Endodermal cell (in vitro differentiated cells): ENCODE results near the gene SNAPC1. TPM values are rescaled to one million over a fixed set of nuclear protein-coding genes. Genes with fewer than 3 reads are reported as not detected.

Experiments used
- DNase-seq: peaks from one replicate; pipeline ENCODE4 v3.0.0-alpha.2; 2017
- H3K27ac ChIP-seq: 2 replicates; pipeline ENCODE4 v1.5.1; 2013; ENCODE audit warnings: mild to moderate bottlenecking, low read depth, low read length, moderate library complexity
- H3K27me3 ChIP-seq: 2 replicates; pipeline ENCODE4 v1.6.1; 2013; ENCODE audit warnings: mild to moderate bottlenecking, low read length, moderate library complexity; ENCODE audit not compliant: insufficient read depth, control insufficient read depth, poor library complexity, severe bottlenecking
- H3K36me3 ChIP-seq: 2 replicates; pipeline ENCODE4 v1.7.0; 2013; ENCODE audit warnings: mild to moderate bottlenecking, low read length, moderate library complexity; ENCODE audit not compliant: control insufficient read depth, insufficient read depth
- H3K4me1 ChIP-seq: one replicate; pipeline ENCODE4 v1.7.0; 2013; ENCODE audit warnings: low read length; ENCODE audit not compliant: control insufficient read depth, insufficient read depth
- H3K4me3 ChIP-seq: 2 replicates; pipeline ENCODE4 v1.5.1; 2013; ENCODE audit warnings: mild to moderate bottlenecking, low read length, moderate library complexity
- H3K9ac ChIP-seq: 2 replicates; pipeline ENCODE4 v1.6.1; 2013; ENCODE audit warnings: mild to moderate bottlenecking, low read length, moderate library complexity; ENCODE audit not compliant: poor library complexity, severe bottlenecking; ENCODE audit errors: extremely low read depth
- H3K9me3 ChIP-seq: 2 replicates; pipeline ENCODE4 v1.6.1; 2013; ENCODE audit warnings: mild to moderate bottlenecking, low read length, moderate library complexity; ENCODE audit not compliant: control insufficient read depth
- H3K27ac Mint-ChIP-seq: 2 replicates; pipeline ENCODE4 v1.8.0; 2020; ENCODE audit warnings: mixed read lengths
- H3K27me3 Mint-ChIP-seq: 2 replicates; pipeline ENCODE4 v1.8.0; 2021; ENCODE audit warnings: mild to moderate bottlenecking, mixed read lengths; ENCODE audit not compliant: insufficient read depth
- H3K36me3 Mint-ChIP-seq: 2 replicates; pipeline ENCODE4 v1.8.0; 2020; ENCODE audit warnings: low read depth, mixed read lengths
- H3K4me1 Mint-ChIP-seq: 2 replicates; pipeline ENCODE4 v1.8.0; 2020; ENCODE audit warnings: mixed read lengths
- H3K4me3 Mint-ChIP-seq: 2 replicates; pipeline ENCODE4 v1.8.0; 2020; ENCODE audit warnings: mild to moderate bottlenecking, moderate library complexity, mixed read lengths
- H3K9me3 Mint-ChIP-seq: 2 replicates; pipeline ENCODE4 v1.8.0; 2020; ENCODE audit warnings: mild to moderate bottlenecking, mixed read lengths
- CTCF ChIP-seq: fragments of 200-600 bp; sonication (generic); conservative IDR thresholded peaks from 2 replicates; pipeline ENCODE4 v1.5.0; 2021; ENCODE audit warnings: antibody characterized with exemption, mild to moderate bottlenecking
- WGBS, 2 experiments: methylation state at CpG; one replicate each; pipeline versions ENCODE4 v1.1.5 to v1.1.7; 2013; ENCODE audit warnings: missing lambda C conversion rate in 2 of 2, mixed read lengths in 1 of 2; ENCODE audit not compliant: insufficient coverage in 1 of 2, insufficient read length in 1 of 2; 5-methylcytosine and 5-hydroxymethylcytosine counted together
- total RNA-seq, 2 donors: library from RNA; stranded (reverse); fragmentation: NEBNext Ultra II Directional in 1 of 2; extraction: Animal tissue kit (Norgen Biotek cat#: 25700) in 1 of 2; gene quantifications; 2 replicates in 1 of 2; 3 replicates in 1 of 2; pipeline ENCODE4 v1.2.1, GENCODE V29; 2021

The SNAPC1 gene
- total RNA-seq, 2 donors from 2014 or later = 8.6 to 21.6 TPM

GRCh38 chr14:61766151-61766550, 3.9 kb downstream of the SNAPC1 start:
- H3K4me3 ChIP-seq = peak overlapping the region; percentile 97

DNA sequence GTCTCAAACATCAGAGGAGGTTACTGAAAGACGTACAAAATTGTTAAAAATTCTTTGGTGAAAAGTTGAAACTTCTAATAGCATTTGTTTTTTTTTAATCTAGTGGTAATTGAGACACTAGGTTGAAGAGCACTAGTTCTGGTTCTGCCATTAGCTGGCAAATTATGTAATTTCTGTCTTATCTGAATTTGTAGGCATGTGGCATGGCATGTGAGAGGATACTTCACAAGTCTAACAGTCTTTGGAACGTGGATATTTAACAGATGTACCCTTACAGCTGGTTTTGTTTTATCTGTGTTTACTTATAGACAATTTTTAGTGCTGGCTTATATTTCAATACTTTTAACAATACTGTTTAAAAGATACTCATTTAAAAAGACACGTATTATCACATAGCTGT, 6.0 kb downstream of the SNAPC1 start:
- 91 to 93% methylated on average over 1 to 3 of the region's 3 CpGs for WGBS, 2 experiments
- H3K4me1 Mint-ChIP-seq = peaks cover 31% of the 10 kb centered on the region
- H3K27ac ChIP-seq = no peak overlapping the region
- no peak for DNase-seq
- H3K9me3 Mint-ChIP-seq = no peaks in the 10 kb centered on the region
- peaks cover 63% of the 10 kb centered on the region for H3K36me3 ChIP-seq
- peaks cover 48% of the 10 kb centered on the region for H3K36me3 Mint-ChIP-seq
- H3K27me3 ChIP-seq = no peaks in the 10 kb centered on the region
- TF ChIP-seq CTCF = no peak
- H3K27ac Mint-ChIP-seq = peak overlapping the region; percentile 44
- H3K27me3 Mint-ChIP-seq = no peaks in the 10 kb centered on the region
- peaks cover 11% of the 10 kb centered on the region for H3K4me1 ChIP-seq
- no peak overlapping the region for H3K4me3 Mint-ChIP-seq
- H3K4me3 ChIP-seq = no peak overlapping the region
- no peaks in the 10 kb centered on the region for H3K9me3 ChIP-seq
- no peak overlapping the region for H3K9ac ChIP-seq

More at GRCh38 chr14:61766151-61766550, 3.9 kb downstream of the SNAPC1 start:
- Histone ChIP-seq H3K36me3 (peaks cover 42% of the 10 kb centered on the region), H3K4me1 (peaks cover 11% of the 10 kb centered on the region), H3K9ac (no peak overlapping the region), H3K27me3 (no peaks in the 10 kb centered on the region), H3K27ac (no peak overlapping the region), H3K9me3 (no peaks in the 10 kb centered on the region)
- Mint-ChIP-seq H3K9me3 (no peaks in the 10 kb centered on the region), H3K36me3 (peaks cover 31% of the 10 kb centered on the region), H3K4me3 (peak overlapping the region; percentile 98), H3K27ac (peak overlapping the region; percentile 19), H3K4me1 (peaks cover 37% of the 10 kb centered on the region), H3K27me3 (no peaks in the 10 kb centered on the region)
- 87 to 95% methylated on average over 3 to 5 of the region's 5 CpGs for WGBS, 2 experiments
- DNase-seq = no peak
- TF ChIP-seq CTCF = no peak

- H3K27ac Mint-ChIP-seq = no peak overlapping the region
- H3K4me3 Mint-ChIP-seq = no peak overlapping the region
- H3K4me1 Mint-ChIP-seq = peaks cover 18% of the 10 kb centered on the region
- no peak for TF ChIP-seq CTCF
- Histone ChIP-seq H3K4me3 (no peak overlapping the region), H3K9ac (no peak overlapping the region), H3K36me3 (peaks cover 67% of the 10 kb centered on the region), H3K4me1 (peaks cover 7% of the 10 kb centered on the region), H3K27me3 (no peaks in the 10 kb centered on the region), H3K27ac (no peak overlapping the region), H3K9me3 (no peaks in the 10 kb centered on the region)
- no peaks in the 10 kb centered on the region for H3K27me3 Mint-ChIP-seq
- H3K36me3 Mint-ChIP-seq = peaks cover 58% of the 10 kb centered on the region
- no peak for DNase-seq
- H3K9me3 Mint-ChIP-seq = no peaks in the 10 kb centered on the region
- no CpG with 5 or more reads among the region's 3 CpGs for WGBS, 2 experiments
These were observed 7.7 kb downstream of the SNAPC1 start for GRCh38 chr14:61769893-61770292.
